Measurements from ENCODE around the gene PSORS1C1.
A peak's percentile ranks its signal among the peaks of the same experiment; 100 is the strongest.
"Not testable (repeated sequence)": the region's sequence is repeated elsewhere in the genome, so short reads cannot be mapped to it uniquely, and the experiment has no call there.

The PSORS1C1 gene

GRCh38 chr6:31161216-31162126 lies 46.9 kb downstream of the PSORS1C1 start:
- no peak for DNase-seq

- no peak for DNase-seq
These were observed 48.0 kb downstream of the PSORS1C1 start for GRCh38 chr6:31162463-31163165.

GRCh38 chr6:31163922-31164321 lies 49.3 kb downstream of the PSORS1C1 start:
- DNase-seq = no peak

GRCh38 chr6:31164475-31165063 lies 50.0 kb downstream of the PSORS1C1 start:
- DNase-seq = not testable (repeated sequence)

- DNase-seq = peak; percentile 29
These were observed 50.6 kb downstream of the PSORS1C1 start for GRCh38 chr6:31165064-31165832.

GRCh38 chr6:31165986-31166385 lies 51.4 kb downstream of the PSORS1C1 start:
- no peak for DNase-seq

GRCh38 chr6:31168606-31169005 lies 54.0 kb downstream of the PSORS1C1 start:
- no peak for DNase-seq

GRCh38 chr6:31169123-31169857 lies 54.7 kb downstream of the PSORS1C1 start:
- DNase-seq = no peak

- DNase-seq = not testable (repeated sequence)
These were observed 55.4 kb downstream of the PSORS1C1 start for GRCh38 chr6:31169858-31170599.

GRCh38 chr6:31170600-31170881 lies 55.9 kb downstream of the PSORS1C1 start, which contains the start of gene POU5F1:
POU5F1 (minus strand) TSS chr6:31170682; CDS start chr6:31170620, 62 bp downstream.
- no peak for DNase-seq

- no peak for DNase-seq
These were observed 56.5 kb downstream of the PSORS1C1 start for GRCh38 chr6:31170987-31171671.

GRCh38 chr6:31171931-31172905 lies 57.6 kb downstream of the PSORS1C1 start:
- no peak for DNase-seq

- no peak for DNase-seq
These were observed 58.4 kb downstream of the PSORS1C1 start for GRCh38 chr6:31172973-31173384.

- DNase-seq = no peak
These were observed 58.8 kb downstream of the PSORS1C1 start for GRCh38 chr6:31173406-31173805.

GRCh38 chr6:31174378-31174777 lies 59.8 kb downstream of the PSORS1C1 start:
- DNase-seq = no peak

GRCh38 chr6:31175971-31176370 lies 61.4 kb downstream of the PSORS1C1 start:
- no peak for DNase-seq

GRCh38 chr6:31178143-31179041 lies 63.8 kb downstream of the PSORS1C1 start:
- no peak for DNase-seq

GRCh38 chr6:31179042-31179386 lies 64.4 kb downstream of the PSORS1C1 start:
- DNase-seq = no peak

- no peak for DNase-seq
These were observed 65.3 kb downstream of the PSORS1C1 start for GRCh38 chr6:31179896-31180295.
